ENCODE results near the gene MRPL37.

GRCh38 chr1:54237586-54237985 lies 37.6 kb downstream of the MRPL37 start:
- TF ChIP-seq CTCF (IDR thresholded peaks at IDR 0.05; ENCODE audit: low read depth, low read length, poor library complexity, severe bottlenecking): no peak
- TF ChIP-seq EZH2phosphoT487 (IDR thresholded peaks at IDR 0.05; ENCODE audit: borderline replicate concordance, low read length): no peak
